Suprapubic skin (tissue), 4 donors: Measurements from ENCODE around the gene PXMP2.

ENCODE experiments used
- EP300 ChIP-seq: sonication (generic); formaldehyde crosslinking; IDR thresholded peaks from one replicate; pipeline ENCODE4 v1.6.1; 2017; ENCODE audit warnings: antibody characterized with exemption
- POLR2A ChIP-seq, 2 donors: fragments of 450-650 bp; IDR thresholded peaks; one replicate each; pipeline ENCODE4 v1.6.1; 2017; ENCODE audit warnings: antibody characterized with exemption in 2 of 2, mild to moderate bottlenecking in 2 of 2, moderate library complexity in 2 of 2
- POLR2AphosphoS5 ChIP-seq, 3 donors: sonication (generic); formaldehyde crosslinking; IDR thresholded peaks; one replicate each; pipeline ENCODE4 v1.6.1; 2017; ENCODE audit warnings: antibody characterized with exemption in 3 of 3
- TF ChIP-seq, protein P1 (sequence below), 2 donors: fragments of 200-600 bp in 1 of 2; fragments of 450-650 bp in 1 of 2; sonication (generic) in 1 of 2; IDR thresholded peaks; one replicate each; pipeline ENCODE4 v1.5.1; 2016 to 2019; ENCODE audit warnings: antibody characterized with exemption in 2 of 2, mild to moderate bottlenecking in 1 of 2, moderate library complexity in 1 of 2

DNA sequence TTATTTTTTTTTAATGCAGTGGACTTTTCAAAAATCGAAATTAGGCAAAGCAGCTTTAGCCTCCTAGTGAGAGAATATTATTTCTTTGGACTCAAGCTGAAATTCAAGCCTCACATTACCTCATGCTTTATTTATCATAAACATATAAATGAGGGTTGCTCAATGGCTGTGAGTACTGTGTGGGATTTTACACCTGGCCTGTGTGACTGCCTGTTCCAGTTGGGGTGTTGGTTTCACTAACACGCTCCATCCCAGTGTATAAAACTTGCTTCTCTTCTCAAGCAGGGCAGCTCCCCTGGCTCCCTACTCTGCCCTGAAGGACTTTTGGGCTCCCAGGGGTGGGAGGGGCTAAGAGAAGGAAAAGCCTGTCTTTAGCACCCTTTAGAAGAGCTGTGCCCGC is 59.2 kb downstream of the PXMP2 start:
- TF ChIP-seq, protein P1, sequence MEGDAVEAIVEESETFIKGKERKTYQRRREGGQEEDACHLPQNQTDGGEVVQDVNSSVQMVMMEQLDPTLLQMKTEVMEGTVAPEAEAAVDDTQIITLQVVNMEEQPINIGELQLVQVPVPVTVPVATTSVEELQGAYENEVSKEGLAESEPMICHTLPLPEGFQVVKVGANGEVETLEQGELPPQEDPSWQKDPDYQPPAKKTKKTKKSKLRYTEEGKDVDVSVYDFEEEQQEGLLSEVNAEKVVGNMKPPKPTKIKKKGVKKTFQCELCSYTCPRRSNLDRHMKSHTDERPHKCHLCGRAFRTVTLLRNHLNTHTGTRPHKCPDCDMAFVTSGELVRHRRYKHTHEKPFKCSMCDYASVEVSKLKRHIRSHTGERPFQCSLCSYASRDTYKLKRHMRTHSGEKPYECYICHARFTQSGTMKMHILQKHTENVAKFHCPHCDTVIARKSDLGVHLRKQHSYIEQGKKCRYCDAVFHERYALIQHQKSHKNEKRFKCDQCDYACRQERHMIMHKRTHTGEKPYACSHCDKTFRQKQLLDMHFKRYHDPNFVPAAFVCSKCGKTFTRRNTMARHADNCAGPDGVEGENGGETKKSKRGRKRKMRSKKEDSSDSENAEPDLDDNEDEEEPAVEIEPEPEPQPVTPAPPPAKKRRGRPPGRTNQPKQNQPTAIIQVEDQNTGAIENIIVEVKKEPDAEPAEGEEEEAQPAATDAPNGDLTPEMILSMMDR (IDR thresholded peaks at IDR 0.05): no peak
- TF ChIP-seq POLR2A (IDR thresholded peaks at IDR 0.05) (no peak), EP300 (no peak), POLR2AphosphoS5 (IDR thresholded peaks at IDR 0.05) (no peak)
